ENCODE measurements around the gene OOSP3.

- TF ChIP-seq CTCF (optimal IDR thresholded peaks at IDR 0.05 in 1 of 3, IDR thresholded peaks at IDR 0.05 in 1 of 3, conservative IDR thresholded peaks at IDR 0.05 in 1 of 3; ENCODE audit: extremely low read depth in 1 of 3, insufficient read depth in 2 of 3, low read length in 3 of 3) = no peak
- TF ChIP-seq EZH2 (IDR thresholded peaks at IDR 0.05; ENCODE audit: low read length) = no peak
Measured at GRCh38 chr11:59859673-59860072, 18.9 kb upstream of the OOSP3 start.
